Hepatocyte (in vitro differentiated cells): ENCODE results near the gene KLK15. TPM values are rescaled to one million over a fixed set of nuclear protein-coding genes. Genes with fewer than 3 reads are reported as not detected.

ENCODE experiments used
- DNase-seq: peaks from one replicate; pipeline ENCODE4 v3.0.0-alpha.2; 2016; ENCODE audit warnings: low spot score
- H2AFZ ChIP-seq: fragments of 200-600 bp; sonication (generic); 2 replicates; pipeline ENCODE4 v1.6.0; 2016; ENCODE audit warnings: antibody characterized with exemption, mild to moderate bottlenecking
- H3K27ac ChIP-seq: fragments of 200-600 bp; sonication (generic); 2 replicates; pipeline ENCODE4 v1.5.1; 2016; ENCODE audit warnings: mild to moderate bottlenecking
- H3K27me3 ChIP-seq: fragments of 200-600 bp; sonication (generic); 2 replicates; pipeline ENCODE4 v1.6.1; 2016
- H3K36me3 ChIP-seq: fragments of 200-600 bp; sonication (generic); replicated peaks from 2 replicates; pipeline ENCODE4 v1.5.1; 2016; ENCODE audit warnings: low read depth; ENCODE audit not compliant: insufficient read depth
- H3K4me1 ChIP-seq: fragments of 200-600 bp; sonication (generic); 2 replicates; pipeline ENCODE4 v1.5.1; 2016; ENCODE audit warnings: mild to moderate bottlenecking, moderate library complexity; ENCODE audit not compliant: insufficient read depth
- H3K4me2 ChIP-seq: fragments of 200-600 bp; sonication (generic); 2 replicates; pipeline ENCODE4 v1.6.0; 2016
- H3K4me3 ChIP-seq: fragments of 200-600 bp; sonication (generic); 2 replicates; pipeline ENCODE4 v1.5.1; 2016; ENCODE audit warnings: mild to moderate bottlenecking
- H3K79me2 ChIP-seq: fragments of 200-600 bp; sonication (generic); 2 replicates; pipeline ENCODE4 v1.6.0; 2017; ENCODE audit warnings: mild to moderate bottlenecking
- H3K9me2 ChIP-seq: fragments of 200-600 bp; sonication (generic); replicated peaks from 2 replicates; pipeline ENCODE4 v1.6.0; 2017; ENCODE audit warnings: mild to moderate bottlenecking; ENCODE audit not compliant: insufficient read depth
- H3K9me3 ChIP-seq: fragments of 200-600 bp; sonication (generic); 2 replicates; pipeline ENCODE4 v1.5.1; 2016; ENCODE audit warnings: low read depth, mild to moderate bottlenecking
- H4K20me1 ChIP-seq: fragments of 200-600 bp; sonication (generic); 2 replicates; pipeline ENCODE4 v1.6.0; 2016; ENCODE audit warnings: mild to moderate bottlenecking; ENCODE audit not compliant: insufficient read depth, poor library complexity, severe bottlenecking
- EZH2 ChIP-seq: fragments of 200-600 bp; sonication (generic); IDR thresholded peaks from 2 replicates; pipeline ENCODE4 v1.6.1; 2016; ENCODE audit warnings: antibody characterized with exemption, mild to moderate bottlenecking, borderline replicate concordance
- EZH2phosphoT487 ChIP-seq: fragments of 200-600 bp; sonication (generic); IDR thresholded peaks from one replicate; pipeline ENCODE4 v1.6.1; 2018; ENCODE audit warnings: antibody characterized with exemption, mild to moderate bottlenecking, low read depth, moderate library complexity; ENCODE audit not compliant: unreplicated experiment, severe bottlenecking
- WGBS: methylation state at CpG from one replicate; pipeline ENCODE4 v1.1.6; 2016; ENCODE audit warnings: low lambda C conversion rate; ENCODE audit errors: missing lambda C conversion rate; 5-methylcytosine and 5-hydroxymethylcytosine counted together
- polyA plus RNA-seq: library from polyadenylated mRNA; unstranded; fragments of >200 nt; fragmentation: Nextera tagmentation; extraction: Ambion mirVana; gene quantifications from 2 replicates; pipeline ENCODE4 v1.2.1, GENCODE V29; 2016
- total RNA-seq: library from RNA; depleted of rRNA; stranded (reverse); fragments of >200 nt; gene quantifications from 2 replicates; pipeline ENCODE4 v1.2.3, GENCODE V29; 2014
- TF ChIP-seq, protein P1 (sequence below): fragments of 200-600 bp; sonication (generic); IDR thresholded peaks from 2 replicates; pipeline ENCODE4 v1.5.1; 2016; ENCODE audit warnings: antibody characterized with exemption, mild to moderate bottlenecking; ENCODE audit not compliant: poor library complexity

KLK15 gene
- total and polyA plus RNA-seq, 2 experiments from 2014 or later, result not detected

GRCh38 chr19:50799547-50799851, 33.9 kb downstream of the KLK15 start:
- TF ChIP-seq, protein P1, sequence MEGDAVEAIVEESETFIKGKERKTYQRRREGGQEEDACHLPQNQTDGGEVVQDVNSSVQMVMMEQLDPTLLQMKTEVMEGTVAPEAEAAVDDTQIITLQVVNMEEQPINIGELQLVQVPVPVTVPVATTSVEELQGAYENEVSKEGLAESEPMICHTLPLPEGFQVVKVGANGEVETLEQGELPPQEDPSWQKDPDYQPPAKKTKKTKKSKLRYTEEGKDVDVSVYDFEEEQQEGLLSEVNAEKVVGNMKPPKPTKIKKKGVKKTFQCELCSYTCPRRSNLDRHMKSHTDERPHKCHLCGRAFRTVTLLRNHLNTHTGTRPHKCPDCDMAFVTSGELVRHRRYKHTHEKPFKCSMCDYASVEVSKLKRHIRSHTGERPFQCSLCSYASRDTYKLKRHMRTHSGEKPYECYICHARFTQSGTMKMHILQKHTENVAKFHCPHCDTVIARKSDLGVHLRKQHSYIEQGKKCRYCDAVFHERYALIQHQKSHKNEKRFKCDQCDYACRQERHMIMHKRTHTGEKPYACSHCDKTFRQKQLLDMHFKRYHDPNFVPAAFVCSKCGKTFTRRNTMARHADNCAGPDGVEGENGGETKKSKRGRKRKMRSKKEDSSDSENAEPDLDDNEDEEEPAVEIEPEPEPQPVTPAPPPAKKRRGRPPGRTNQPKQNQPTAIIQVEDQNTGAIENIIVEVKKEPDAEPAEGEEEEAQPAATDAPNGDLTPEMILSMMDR, result no peak
- TF ChIP-seq EZH2phosphoT487 (no peak), EZH2 (no peak)
- no peak for DNase-seq
- peaks cover 36% of the 10 kb centered on the region for H3K79me2 ChIP-seq

GRCh38 chr19:50798659-50799546, 34.5 kb downstream of the KLK15 start:
- no peak overlapping the region for H3K4me3 ChIP-seq
- no peak overlapping the region for H3K4me2 ChIP-seq
- H3K27me3 ChIP-seq, result no peaks in the 10 kb centered on the region
- H3K79me2 ChIP-seq, result peaks cover 35% of the 10 kb centered on the region
- TF ChIP-seq, protein P1, result no peak
- TF ChIP-seq EZH2 (no peak), EZH2phosphoT487 (no peak)
- H3K36me3 ChIP-seq, result no peaks in the 10 kb centered on the region
- H3K27ac ChIP-seq, result no peak overlapping the region
- H3K9me3 ChIP-seq, result no peaks in the 10 kb centered on the region
- peaks cover 4% of the 10 kb centered on the region for H4K20me1 ChIP-seq
- H2AFZ ChIP-seq, result no peak overlapping the region
- H3K4me1 ChIP-seq, result peaks cover 8% of the 10 kb centered on the region
- DNase-seq, result no peak
- no peaks in the 10 kb centered on the region for H3K9me2 ChIP-seq
- 95% methylated on average over 17 of the region's 21 CpGs for WGBS

More at GRCh38 chr19:50799547-50799851, 33.9 kb downstream of the KLK15 start:
- Histone ChIP-seq H3K27me3 (no peaks in the 10 kb centered on the region), H3K4me3 (no peak overlapping the region), H3K9me3 (no peaks in the 10 kb centered on the region), H3K27ac (no peak overlapping the region), H3K36me3 (no peaks in the 10 kb centered on the region), H3K4me1 (peaks cover 8% of the 10 kb centered on the region), H3K4me2 (no peak overlapping the region), H3K9me2 (no peaks in the 10 kb centered on the region), H2AFZ (no peak overlapping the region), H4K20me1 (peaks cover 4% of the 10 kb centered on the region)
- 85% methylated on average over 3 of the region's 3 CpGs for WGBS

GRCh38 chr19:50797781-50798658, 35.4 kb downstream of the KLK15 start:
- H3K27me3 ChIP-seq, result no peaks in the 10 kb centered on the region
- H3K9me3 ChIP-seq, result no peaks in the 10 kb centered on the region
- TF ChIP-seq EZH2phosphoT487 (no peak), EZH2 (no peak)
- TF ChIP-seq, protein P1, result no peak
- no peaks in the 10 kb centered on the region for H3K36me3 ChIP-seq
- DNase-seq, result no peak
- H3K27ac ChIP-seq, result no peak overlapping the region
- no peak overlapping the region for H3K4me2 ChIP-seq
- no peak overlapping the region for H3K4me3 ChIP-seq
- 93% methylated on average over 18 of the region's 18 CpGs for WGBS
- H4K20me1 ChIP-seq, result peaks cover 4% of the 10 kb centered on the region
- H3K79me2 ChIP-seq, result peaks cover 26% of the 10 kb centered on the region
- no peak overlapping the region for H2AFZ ChIP-seq
- peaks cover 6% of the 10 kb centered on the region for H3K4me1 ChIP-seq
- no peaks in the 10 kb centered on the region for H3K9me2 ChIP-seq
